ENCODE data around the gene DPH2.

Gene DPH2

DNA sequence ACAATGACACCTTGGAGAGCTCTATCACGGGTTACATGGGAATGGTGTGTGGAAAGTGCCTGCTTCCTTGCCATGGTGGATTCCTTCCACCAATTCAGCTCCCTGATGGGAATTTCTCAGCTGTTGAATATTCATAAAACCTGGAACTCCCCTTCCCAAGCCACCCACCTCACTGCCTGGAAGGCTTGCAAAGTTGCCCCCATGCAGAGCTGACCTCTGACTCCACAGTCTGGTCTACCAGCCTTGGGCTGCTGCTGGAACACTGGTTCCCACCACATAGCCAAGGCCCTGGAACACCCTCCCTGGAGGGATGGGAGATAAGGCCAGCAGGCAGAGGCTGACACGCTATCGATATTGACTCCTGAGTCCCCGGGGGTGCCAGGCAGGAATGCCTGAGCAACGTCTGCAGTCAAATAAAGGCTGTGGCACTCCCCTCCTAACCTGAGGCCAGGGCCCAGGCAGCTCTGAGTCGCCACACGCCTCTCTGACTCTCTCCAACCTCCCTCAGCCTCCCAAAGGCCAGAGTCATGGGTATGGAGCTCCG, 30.4 kb downstream of the DPH2 start:
- no peak for DNase-seq (ENCODE audit: low read depth in 2 of 2)

DNA sequence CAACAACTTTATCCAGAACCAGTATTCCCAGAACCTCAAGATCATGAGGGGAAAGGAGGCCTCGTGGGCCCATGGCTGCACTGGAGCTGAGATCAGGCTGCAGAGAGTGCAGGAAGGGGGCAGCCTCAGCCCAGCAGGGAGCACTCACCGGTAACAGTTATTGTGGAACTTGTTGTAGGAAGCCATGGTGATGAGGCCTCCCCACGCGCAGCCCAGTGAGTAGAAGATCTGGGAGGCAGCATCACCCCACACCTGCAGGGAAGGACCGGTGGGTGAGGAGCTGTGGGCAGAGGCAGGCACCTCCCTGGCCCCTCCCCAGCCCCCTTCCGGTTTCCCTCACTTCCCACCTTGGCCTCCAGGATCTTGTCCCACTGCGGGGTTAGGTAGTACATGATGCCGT, 32.4 kb downstream of the DPH2 start:
- DNase-seq (ENCODE audit: low read depth in 2 of 2), result no peak

GRCh38 chr1:44002606-44003157, 32.9 kb downstream of the DPH2 start:
- DNase-seq (ENCODE audit: low read depth in 2 of 2), result no peak

GRCh38 chr1:44008259-44008658, 38.4 kb downstream of the DPH2 start:
- no peak for DNase-seq (ENCODE audit: low read depth in 2 of 2)

GRCh38 chr1:44010935-44011471, 41.2 kb downstream of the DPH2 start:
- no peak for DNase-seq (ENCODE audit: low read depth in 2 of 2)

DNA sequence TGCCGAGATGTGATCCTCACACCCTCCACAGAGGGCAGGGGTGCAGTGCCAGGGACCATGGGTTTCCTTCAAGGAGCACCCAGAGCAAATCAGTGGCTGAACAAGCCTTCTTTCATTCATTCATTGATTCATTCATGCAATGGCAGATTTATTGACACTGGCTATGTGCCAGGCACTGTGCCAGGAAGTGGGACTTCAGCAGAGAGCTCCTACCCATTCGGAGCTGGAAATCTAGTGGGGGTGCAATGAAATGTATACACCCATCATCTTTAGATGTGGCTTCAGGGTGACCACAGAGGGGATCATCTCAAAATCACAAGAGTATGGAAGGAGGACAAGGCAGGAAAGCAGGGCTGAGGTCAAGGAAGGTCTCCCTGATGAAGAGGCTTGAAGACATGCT, 42.6 kb downstream of the DPH2 start:
- no peak for DNase-seq (ENCODE audit: low read depth in 2 of 2)

GRCh38 chr1:44012941-44013609, 43.3 kb downstream of the DPH2 start:
- DNase-seq (ENCODE audit: low read depth in 2 of 2), result no peak

DNA sequence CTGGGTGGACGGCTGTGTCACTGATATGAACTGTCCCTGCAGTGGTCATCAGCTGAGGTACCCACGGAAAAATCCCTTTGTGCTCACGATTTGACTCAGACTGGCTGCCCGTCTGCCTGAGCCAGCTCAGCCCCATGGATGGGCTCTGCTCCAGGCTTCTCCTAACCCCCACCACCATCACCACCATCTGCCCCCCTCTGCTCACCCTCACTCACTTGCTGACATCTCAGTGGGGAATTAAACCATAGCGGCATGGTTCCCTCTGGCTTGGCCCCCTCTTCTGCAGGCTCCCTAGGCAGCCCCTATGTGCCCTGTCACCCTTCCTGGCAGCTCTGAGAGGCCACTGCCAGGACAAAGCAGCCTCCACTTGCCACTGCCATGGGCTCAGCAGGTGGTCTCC, 44.1 kb downstream of the DPH2 start:
- no peak for DNase-seq (ENCODE audit: low read depth in 2 of 2)

GRCh38 chr1:44014365-44015104, 44.7 kb downstream of the DPH2 start:
- DNase-seq (ENCODE audit: low read depth in 2 of 2), result no peak

DNA sequence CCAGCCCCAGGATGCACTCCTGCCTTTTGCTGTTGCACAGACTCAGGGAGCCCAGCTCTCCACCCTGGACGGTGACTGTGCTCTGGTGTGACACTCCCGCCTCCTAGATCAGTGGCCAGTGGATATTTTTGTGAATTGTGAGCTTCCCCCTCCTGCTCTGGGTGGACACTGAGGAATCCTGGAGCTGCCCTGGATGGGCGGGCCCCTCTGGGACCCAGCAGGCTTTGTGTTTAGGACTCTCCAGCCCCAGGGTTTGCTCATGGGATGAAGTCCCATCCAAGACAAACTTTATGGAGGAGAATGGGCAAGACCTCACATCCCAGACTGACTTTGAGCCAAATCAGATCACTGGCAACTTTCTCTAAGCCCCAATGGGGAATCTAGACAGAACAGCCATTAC, 45.4 kb downstream of the DPH2 start:
- DNase-seq (ENCODE audit: low read depth in 2 of 2), result no peak

DNA sequence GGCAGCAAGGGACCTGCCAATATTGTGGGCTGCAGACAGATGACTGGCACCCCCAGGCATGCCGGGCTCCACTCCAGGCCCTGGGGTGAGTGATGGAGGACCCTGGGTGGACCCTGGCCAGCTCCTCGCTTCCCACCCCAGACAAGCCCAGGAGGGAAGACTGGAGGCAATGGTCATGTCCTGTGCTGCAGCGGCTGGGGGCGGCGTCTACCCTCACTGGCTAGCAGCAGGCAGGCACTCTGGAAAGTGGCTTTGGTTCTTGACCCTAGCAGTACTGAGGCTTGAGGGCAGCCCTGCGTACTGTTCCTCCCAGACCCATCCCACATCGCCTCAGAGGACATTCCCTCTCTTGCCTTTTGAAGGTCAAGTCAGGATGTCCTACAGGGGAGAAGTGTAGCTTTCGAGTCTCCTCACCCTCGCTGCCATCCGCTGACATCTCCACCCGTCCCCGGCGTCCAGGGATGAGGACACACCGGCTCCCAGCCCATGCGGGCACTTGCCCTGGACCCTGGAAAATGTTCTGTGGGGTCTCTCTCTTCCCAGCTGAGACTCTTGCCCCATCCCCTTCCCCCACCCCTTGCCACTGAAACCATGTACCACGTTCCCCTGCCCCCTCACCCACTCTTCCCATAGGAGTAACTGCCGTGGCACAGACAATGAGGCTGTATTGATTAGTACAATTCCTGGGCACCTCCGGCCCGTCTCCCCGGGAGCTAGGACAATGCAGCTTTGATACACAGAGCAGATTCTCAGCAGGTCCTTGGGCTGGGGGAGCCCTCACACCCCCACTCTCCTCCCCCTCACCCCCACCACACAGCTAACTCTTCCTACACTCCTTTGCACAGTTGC, 46.5 kb downstream of the DPH2 start:
- no peak for DNase-seq (ENCODE audit: low read depth in 2 of 2)

GRCh38 chr1:44016890-44017400, 47.1 kb downstream of the DPH2 start:
- no peak for DNase-seq (ENCODE audit: low read depth in 2 of 2)

GRCh38 chr1:44019466-44019948, 49.7 kb downstream of the DPH2 start:
- DNase-seq (ENCODE audit: low read depth in 2 of 2), result no peak

DNA sequence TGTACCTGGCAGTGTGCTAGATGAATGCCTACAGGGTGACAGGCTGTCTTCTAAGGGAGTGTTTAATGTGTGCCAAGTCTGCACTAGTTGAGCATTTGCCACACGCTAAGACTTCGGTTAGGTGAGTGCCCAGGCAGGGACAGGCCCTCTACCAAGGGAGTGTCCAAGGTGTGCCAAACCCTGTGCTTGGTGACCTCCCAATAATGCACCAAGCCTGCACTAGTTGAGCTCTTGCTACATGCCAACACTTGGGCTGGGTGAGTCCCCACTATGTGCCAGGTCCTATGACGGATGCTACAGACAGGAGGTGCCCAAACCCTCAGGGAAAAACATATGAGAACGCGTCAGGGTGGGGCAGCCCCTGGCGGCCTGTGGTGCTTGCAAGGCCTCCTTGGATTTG, 50.7 kb downstream of the DPH2 start:
- DNase-seq (ENCODE audit: low read depth in 2 of 2), result no peak

DNA sequence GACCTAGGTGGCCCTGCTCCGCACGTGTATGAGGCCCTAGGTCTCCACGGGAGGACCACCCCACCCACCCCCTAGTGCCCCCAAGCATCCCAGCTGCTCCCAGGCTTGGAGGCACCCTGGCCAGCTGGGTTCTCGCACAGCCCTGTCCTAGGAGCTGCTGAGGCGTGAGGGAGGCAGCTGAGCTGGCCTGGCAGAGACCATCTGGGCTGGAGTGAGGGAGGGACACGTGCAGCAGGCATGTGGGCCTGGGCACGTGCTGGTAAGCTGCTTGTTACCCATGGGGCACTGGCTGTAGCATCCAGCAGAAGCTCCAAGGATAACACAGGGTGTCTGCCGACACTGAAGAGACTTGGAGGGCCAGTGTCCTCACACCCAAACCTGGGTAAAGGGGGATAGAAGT, 51.3 kb downstream of the DPH2 start:
- DNase-seq (ENCODE audit: low read depth in 2 of 2), result no peak

DNA sequence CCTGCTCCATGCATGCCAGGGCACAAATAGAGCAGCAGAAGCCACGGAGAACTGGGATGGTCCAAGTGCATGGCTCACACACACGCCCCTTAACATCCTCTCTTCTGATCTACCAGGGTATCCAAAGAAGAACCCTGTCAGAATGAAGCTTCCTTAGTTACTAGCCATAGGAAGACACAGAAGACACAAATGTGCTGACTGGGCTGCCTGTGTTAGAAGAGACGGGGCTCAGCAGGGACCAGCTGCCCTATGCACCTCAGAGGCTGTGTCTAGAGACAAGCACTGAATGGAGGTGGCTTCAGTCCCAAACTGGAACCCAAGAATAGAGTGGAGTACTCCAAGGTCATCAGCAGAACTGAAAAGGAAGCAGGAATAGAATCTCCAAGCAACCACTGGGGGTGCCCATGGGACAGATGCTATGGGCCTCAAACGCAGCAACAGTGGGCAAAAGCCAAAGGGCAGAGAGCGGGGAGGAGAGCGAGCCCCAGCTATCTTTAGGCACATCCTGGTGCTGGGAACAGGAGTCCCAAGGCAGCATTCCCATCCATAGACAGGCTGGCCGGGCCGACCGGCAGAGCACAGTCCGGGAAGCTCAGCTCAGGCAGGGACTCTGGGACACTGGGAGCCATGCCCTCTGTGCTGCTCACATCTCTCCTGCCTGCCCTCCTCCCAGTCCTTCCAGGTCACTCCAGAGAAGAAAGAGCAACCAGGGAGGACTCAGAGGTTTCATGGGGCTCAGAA, 51.9 kb downstream of the DPH2 start:
- DNase-seq (ENCODE audit: low read depth in 2 of 2), result no peak

Data from stimulated activated CD8-positive, alpha-beta memory T cell treated with anti-CD3 and anti-CD28 coated beads, Interleukin-15, amount 100 ng/mL, for 4 hours (primary cell).